Endothelial cell of umbilical vein (primary cell): ENCODE results near the gene ATP5PO. TPM values are rescaled to one million over a fixed set of nuclear protein-coding genes. Genes with fewer than 3 reads are reported as not detected.

Experiments used
- BruUV-seq: library from RNA; stranded (reverse); fragments of 400-500 nt; replicated peaks from 2 replicates; lab custom pipeline; 2021; lab: Mats Ljungman, UMichigan
- CTCF ChIA-PET: fragments of 300-600, 350-600 bp; sonication (Branson Sonifier 250); formaldehyde crosslinking; loops from one replicate; lab custom pipeline; 2021; ENCODE audit warnings: antibody characterized with exemption, inconsistent platforms; lab: Charles Lee
- POLR2A ChIA-PET: fragments of 300-600, 350-600 bp; sonication (Branson Sonifier 250); formaldehyde crosslinking; loops from one replicate; lab custom pipeline; 2021; ENCODE audit warnings: antibody characterized with exemption, inconsistent platforms; lab: Charles Lee
- DNase-seq: peaks from one replicate; pipeline ENCODE4 v3.0.0-alpha.2; 2011; ENCODE audit warnings: low read depth, low spot score
- FAIRE-seq: peaks from 2 replicates; lab custom pipeline; 2011; peaks lifted over from hg19 to GRCh38; lab: Jason Lieb, UNC
- H2AFZ ChIP-seq: 2 replicates; pipeline ENCODE4 v1.6.0; 2012; ENCODE audit warnings: low read depth, low read length, control low read depth, inconsistent platforms
- H3K27ac ChIP-seq: 2 replicates; pipeline ENCODE4 v1.5.1; 2011; ENCODE audit warnings: low read depth, mild to moderate bottlenecking, control low read depth, low read length, moderate library complexity; ENCODE audit not compliant: insufficient read depth
- H3K27me3 ChIP-seq, 2 experiments: 2 replicates each; pipeline versions ENCODE4 v1.6.0 to v1.6.1; 2011; ENCODE audit warnings: low read length in 2 of 2, mixed read lengths in 1 of 2; ENCODE audit not compliant: control insufficient read depth in 2 of 2, insufficient read depth in 2 of 2
- H3K36me3 ChIP-seq, 2 experiments: 2 replicates in 1 of 2; 3 replicates in 1 of 2; pipeline ENCODE4 v1.5.1; 2011; ENCODE audit warnings: low read length in 2 of 2, mild to moderate bottlenecking in 1 of 2, moderate library complexity in 1 of 2; ENCODE audit not compliant: control insufficient read depth in 2 of 2, insufficient read depth in 2 of 2; ENCODE audit errors: extremely low read depth in 1 of 2
- H3K4me1 ChIP-seq: 3 replicates; pipeline ENCODE4 v1.5.1; 2011; ENCODE audit warnings: mild to moderate bottlenecking, low read length; ENCODE audit not compliant: control insufficient read depth, insufficient read depth; ENCODE audit errors: extremely low read depth
- H3K4me2 ChIP-seq: 2 replicates; pipeline ENCODE4 v1.6.1; 2011; ENCODE audit warnings: low read length, control low read depth, mixed read lengths; ENCODE audit not compliant: insufficient read depth
- H3K4me3 ChIP-seq, 3 experiments: fragments of 200-600 bp in 1 of 3; sonication (generic), shearing (Covaris generic) in 1 of 3; replicated peaks in 1 of 3; 2 replicates each; pipeline ENCODE4 v1.5.1; 2011 to 2016; ENCODE audit warnings: control low read depth in 3 of 3, low read length in 3 of 3, mild to moderate bottlenecking in 2 of 3, inconsistent platforms in 1 of 3, low read depth in 1 of 3, moderate library complexity in 1 of 3; ENCODE audit not compliant: insufficient read depth in 1 of 3
- H3K79me2 ChIP-seq: 2 replicates; pipeline ENCODE4 v1.6.0; 2012; ENCODE audit warnings: low read length, inconsistent platforms; ENCODE audit not compliant: control insufficient read depth, insufficient read depth
- H3K9ac ChIP-seq: replicated peaks from 2 replicates; pipeline ENCODE3; 2011; ENCODE audit warnings: low read length, control low read depth; ENCODE audit not compliant: insufficient read depth; ENCODE audit errors: extremely low read depth
- H3K9me1 ChIP-seq: replicated peaks from 3 replicates; pipeline ENCODE4 v1.6.0; 2011; ENCODE audit warnings: mild to moderate bottlenecking, low read length; ENCODE audit not compliant: control insufficient read depth, insufficient read depth; ENCODE audit errors: extremely low read depth
- H3K9me3 ChIP-seq: replicated peaks from 2 replicates; pipeline ENCODE4 v1.5.1; 2012; ENCODE audit warnings: low read length, inconsistent platforms; ENCODE audit not compliant: control insufficient read depth, insufficient read depth
- H4K20me1 ChIP-seq: replicated peaks from 2 replicates; pipeline ENCODE3; 2011; ENCODE audit warnings: mild to moderate bottlenecking, low read length; ENCODE audit not compliant: control insufficient read depth, insufficient read depth; ENCODE audit errors: extremely low read depth
- FOS ChIP-seq: IDR thresholded peaks from 2 replicates; pipeline ENCODE4 v1.6.1; 2011; ENCODE audit warnings: mild to moderate bottlenecking, low read length, moderate library complexity, borderline replicate concordance; ENCODE audit not compliant: insufficient read depth
- GATA2 ChIP-seq: IDR thresholded peaks from 2 replicates; pipeline ENCODE4 v1.7.0; 2011; ENCODE audit warnings: low read depth, mild to moderate bottlenecking, moderate library complexity, mixed read lengths, low read length; ENCODE audit not compliant: insufficient read length, insufficient read depth
- JUN ChIP-seq: IDR thresholded peaks from 2 replicates; pipeline ENCODE4 v1.6.1; 2011; ENCODE audit warnings: borderline replicate concordance, low read depth; ENCODE audit not compliant: insufficient read length, insufficient read depth
- MYC ChIP-seq: IDR thresholded peaks from one replicate; pipeline ENCODE4 v1.6.1; 2011; ENCODE audit warnings: mild to moderate bottlenecking, low read depth, low read length
- POLR2A ChIP-seq: IDR thresholded peaks from 2 replicates; pipeline ENCODE4 v1.6.1; 2012; ENCODE audit warnings: low read depth, mild to moderate bottlenecking, control low read depth, low read length
- POLR2AphosphoS5 ChIP-seq: IDR thresholded peaks from 2 replicates; pipeline ENCODE4 v1.6.1; 2012; ENCODE audit warnings: low read depth, mild to moderate bottlenecking, control low read depth, low read length, moderate library complexity; ENCODE audit not compliant: insufficient read depth
- dilution Hi-C: fragments of 300-500 bp; cut with MboI; formaldehyde crosslinking; loops from one replicate; pipeline ENCODE4 v1.15.0; 2019; ENCODE audit warnings: low sequenced_read_pairs; ENCODE audit not compliant: extremely low pct_ligation_motif_present
- intact Hi-C: fragments of 100-400 bp; cut with micrococcal nuclease; formaldehyde crosslinking; loops from one replicate; pipeline ENCODE4 v1.10.0; 2022
- polyA plus RNA-seq, 4 experiments: library from polyadenylated mRNA; depleted of rRNA in 3 of 4; stranded (reverse) in 3 of 4; unstranded in 1 of 4; fragments of >200 nt; gene quantifications; 2 replicates each; pipeline versions ENCODE4 v1.2.1 to v1.2.3, GENCODE V29; 2011 to 2012; ENCODE audit warnings: missing spikeins in 1 of 4
- total RNA-seq: library from RNA; stranded (reverse); gene quantifications from 2 replicates; pipeline ENCODE4 v1.2.3, GENCODE V29; 2021
- TF ChIP-seq, protein P1 (sequence below), 2 donors: IDR thresholded peaks; 1 replicate in 1 of 2; 2 replicates in 1 of 2; pipeline ENCODE4 v1.5.1; 2011; ENCODE audit warnings: low read length in 2 of 2, mild to moderate bottlenecking in 2 of 2, moderate library complexity in 2 of 2, control low read depth in 1 of 2, inconsistent platforms in 1 of 2, low read depth in 1 of 2; ENCODE audit not compliant: insufficient read depth in 1 of 2; ENCODE audit errors: extremely low read depth in 1 of 2

ATP5PO gene
- total and polyA plus RNA-seq, 2 donors (not counting 3 experiments of a cell fraction or from before 2014, with no cell fraction given), result 187 to 207 TPM

DNA sequence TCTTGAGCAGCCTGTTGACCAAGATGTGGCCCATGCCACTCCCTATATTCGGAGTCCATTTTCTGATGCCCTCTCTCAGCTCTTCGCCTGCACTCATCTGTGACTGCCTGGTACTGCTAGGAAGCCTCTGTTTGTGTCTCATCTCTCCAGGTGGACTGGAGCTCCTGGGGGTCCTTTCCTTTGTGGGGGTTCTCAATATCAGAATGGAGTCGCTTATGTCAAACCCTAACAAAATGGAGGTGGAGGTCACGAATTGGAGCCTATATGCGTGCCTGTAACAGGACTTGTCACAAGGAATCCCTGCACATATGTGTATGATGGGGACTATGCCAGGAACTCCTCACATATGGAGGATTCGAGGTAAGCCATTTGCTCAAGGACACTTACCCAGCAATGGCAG, 46.7 kb upstream of the ATP5PO start:
- no TSS peak for BruUV-seq
- Histone ChIP-seq H3K9me1 (no peaks in the 10 kb centered on the region), H3K36me3 (no peaks in the 10 kb centered on the region), H3K27ac (no peak overlapping the region), H3K9ac (no peak overlapping the region), H3K4me3 (no peak overlapping the region), H3K4me1 (no peaks in the 10 kb centered on the region), H3K9me3 (no peaks in the 10 kb centered on the region), H3K79me2 (no peaks in the 10 kb centered on the region), H2AFZ (no peak overlapping the region), H3K27me3 (peaks cover 2 to 6% of the 10 kb centered on the region in 2 experiments), H4K20me1 (no peaks in the 10 kb centered on the region), H3K4me2 (no peak overlapping the region)
- no peak for FAIRE-seq
- no peak for DNase-seq
- no peak for TF ChIP-seq FOS
- no peak for TF ChIP-seq GATA2
- TF ChIP-seq, protein P1, sequence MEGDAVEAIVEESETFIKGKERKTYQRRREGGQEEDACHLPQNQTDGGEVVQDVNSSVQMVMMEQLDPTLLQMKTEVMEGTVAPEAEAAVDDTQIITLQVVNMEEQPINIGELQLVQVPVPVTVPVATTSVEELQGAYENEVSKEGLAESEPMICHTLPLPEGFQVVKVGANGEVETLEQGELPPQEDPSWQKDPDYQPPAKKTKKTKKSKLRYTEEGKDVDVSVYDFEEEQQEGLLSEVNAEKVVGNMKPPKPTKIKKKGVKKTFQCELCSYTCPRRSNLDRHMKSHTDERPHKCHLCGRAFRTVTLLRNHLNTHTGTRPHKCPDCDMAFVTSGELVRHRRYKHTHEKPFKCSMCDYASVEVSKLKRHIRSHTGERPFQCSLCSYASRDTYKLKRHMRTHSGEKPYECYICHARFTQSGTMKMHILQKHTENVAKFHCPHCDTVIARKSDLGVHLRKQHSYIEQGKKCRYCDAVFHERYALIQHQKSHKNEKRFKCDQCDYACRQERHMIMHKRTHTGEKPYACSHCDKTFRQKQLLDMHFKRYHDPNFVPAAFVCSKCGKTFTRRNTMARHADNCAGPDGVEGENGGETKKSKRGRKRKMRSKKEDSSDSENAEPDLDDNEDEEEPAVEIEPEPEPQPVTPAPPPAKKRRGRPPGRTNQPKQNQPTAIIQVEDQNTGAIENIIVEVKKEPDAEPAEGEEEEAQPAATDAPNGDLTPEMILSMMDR (IDR thresholded peaks at IDR 0.05; ENCODE audit: extremely low read depth in 1 of 2, insufficient read depth in 1 of 2, low read depth in 1 of 2, low read length in 2 of 2), result no peak
- no peak for TF ChIP-seq POLR2A
- TF ChIP-seq POLR2AphosphoS5, result no peak
- no peak for TF ChIP-seq MYC
- TF ChIP-seq JUN, result no peak
- dilution Hi-C loops (no loop called here), intact Hi-C loops (no loop called here)
- ChIA-PET CTCF (interaction anchor here (0.6 to 1.8 kb wide), 2 partner anchors 38 to 1191 kb away, joined by 3 to 7 read pairs; partner anchors contain the start of gene PAXBP1), POLR2A (no interaction called here)
